Measurements from ENCODE around the gene DCUN1D5. TPM values are rescaled to one million over a fixed set of nuclear protein-coding genes. Genes with fewer than 3 reads are reported as not detected.

The DCUN1D5 gene
- total RNA-seq, 4 donors from 2014 or later = 27.6 to 50.1 (median 33.8) TPM

- no peaks in the 10 kb centered on the region for H3K9me3 ChIP-seq
- TF ChIP-seq CTCF (IDR thresholded peaks at IDR 0.05) (no peak), POLR2A (IDR thresholded peaks at IDR 0.05) (no peak)
Measured at GRCh38 chr11:103086461-103086860, 5.5 kb downstream of the DCUN1D5 start.

DNA sequence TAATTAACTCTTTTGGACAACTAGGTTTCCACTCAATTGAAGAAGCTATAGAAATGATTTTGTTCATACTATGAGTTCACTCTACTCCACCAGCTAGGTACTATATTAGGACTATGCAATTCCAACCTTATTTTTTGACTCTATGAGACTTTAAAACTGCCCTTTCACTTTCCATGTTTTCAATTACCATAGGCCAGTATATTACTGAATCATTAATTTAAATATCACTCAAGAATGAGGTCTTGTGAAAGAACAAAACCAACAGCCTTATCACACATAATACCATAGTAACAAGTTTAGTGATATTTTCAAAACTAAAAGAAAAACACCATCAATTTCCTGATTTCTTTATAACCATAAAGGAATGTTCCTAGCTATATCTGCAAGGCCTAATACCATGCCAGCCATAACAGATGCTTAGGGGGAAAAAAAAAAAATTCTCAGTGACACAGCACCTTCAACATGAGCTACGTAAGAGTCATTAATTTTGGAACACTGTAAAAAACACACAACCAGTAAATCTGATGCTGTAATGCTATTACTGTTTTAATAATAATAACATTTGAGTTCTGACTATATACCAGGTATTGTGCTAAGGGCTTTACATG is 6.1 kb downstream of the DCUN1D5 start:
- H3K4me1 ChIP-seq = peaks cover 0 to 12% (median 5%) of the 10 kb centered on the region in 4 donors
- H3K36me3 ChIP-seq = peaks cover 0 to 17% (median 0%) of the 10 kb centered on the region in 3 donors
- no peak overlapping the region for H3K27ac ChIP-seq
- H3K27me3 ChIP-seq = no peaks in the 10 kb centered on the region
- H3K9me3 ChIP-seq = no peaks in the 10 kb centered on the region
- DNase-seq = no peak
- H3K4me3 ChIP-seq = no peak overlapping the region
- TF ChIP-seq CTCF (IDR thresholded peaks at IDR 0.05) = no peak

More at GRCh38 chr11:103086461-103086860, 5.5 kb downstream of the DCUN1D5 start:
- no peak overlapping the region for H3K4me3 ChIP-seq
- H3K4me1 ChIP-seq = peaks cover 0 to 14% (median 6%) of the 10 kb centered on the region in 4 donors
- no peak for DNase-seq
- no peaks in the 10 kb centered on the region for H3K27me3 ChIP-seq
- no peak overlapping the region for H3K27ac ChIP-seq
- peaks cover 0 to 15% (median 0%) of the 10 kb centered on the region in 3 donors for H3K36me3 ChIP-seq

GRCh38 chr11:103079833-103080232 is 12.1 kb downstream of the DCUN1D5 start:
- TF ChIP-seq POLR2A (IDR thresholded peaks at IDR 0.05) (no peak), CTCF (IDR thresholded peaks at IDR 0.05) (no peak)
- Histone ChIP-seq H3K9me3 (no peaks in the 10 kb centered on the region), H3K27ac (no peak overlapping the region), H3K36me3 (peaks cover 0 to 43% (median 0%) of the 10 kb centered on the region in 3 donors), H3K4me3 (no peak overlapping the region), H3K27me3 (no peaks in the 10 kb centered on the region), H3K4me1 (no peaks in the 10 kb centered on the region)
- no peak for DNase-seq

- TF ChIP-seq CTCF (IDR thresholded peaks at IDR 0.05) (no peak), POLR2A (IDR thresholded peaks at IDR 0.05) (no peak)
- DNase-seq = no peak
- no peaks in the 10 kb centered on the region for H3K27me3 ChIP-seq
- no peaks in the 10 kb centered on the region for H3K9me3 ChIP-seq
- no peak overlapping the region for H3K4me3 ChIP-seq
- H3K36me3 ChIP-seq = peaks cover 0 to 41% (median 0%) of the 10 kb centered on the region in 3 donors
- H3K4me1 ChIP-seq = no peaks in the 10 kb centered on the region
- no peak overlapping the region for H3K27ac ChIP-seq
Measured at GRCh38 chr11:103078710-103079109, 13.2 kb downstream of the DCUN1D5 start.

DNA sequence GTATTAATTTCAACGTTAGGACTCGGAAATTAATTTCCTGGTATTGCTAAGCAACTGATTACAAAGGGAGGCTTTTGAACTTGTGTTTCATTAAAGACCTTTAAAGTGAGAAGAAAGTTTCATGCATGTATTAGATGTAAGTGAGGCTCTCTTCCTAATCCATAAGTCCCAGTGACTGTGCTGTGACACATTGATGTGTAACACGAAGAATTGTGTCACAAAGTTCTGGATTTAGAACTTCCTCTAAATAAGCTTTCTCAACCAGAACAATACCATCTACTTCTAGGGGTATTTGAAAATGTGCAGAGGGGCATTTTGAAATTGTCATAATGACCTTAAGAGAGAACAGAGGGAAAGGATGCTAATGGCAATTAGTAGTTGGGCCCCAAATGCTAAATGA is 14.4 kb downstream of the DCUN1D5 start:
- Histone ChIP-seq H3K36me3 (peaks cover 0 to 41% (median 0%) of the 10 kb centered on the region in 3 donors), H3K4me3 (no peak overlapping the region), H3K27ac (no peak overlapping the region), H3K9me3 (no peaks in the 10 kb centered on the region), H3K4me1 (no peaks in the 10 kb centered on the region), H3K27me3 (no peaks in the 10 kb centered on the region)
- no peak for DNase-seq
- no peak for TF ChIP-seq POLR2A (IDR thresholded peaks at IDR 0.05)
- no peak for TF ChIP-seq CTCF (IDR thresholded peaks at IDR 0.05)

Data from Peyer's patch (tissue), 4 donors.